GM13976 (cell line): Measurements from ENCODE around the gene CARHSP1.

ENCODE experiments used
- DNase-seq: peaks from one replicate; pipeline ENCODE4 v3.0.0; 2012; ENCODE audit warnings: low spot score
- CTCF ChIP-seq: IDR thresholded peaks from 2 replicates; pipeline ENCODE4 v1.5.1; 2012; ENCODE audit warnings: borderline replicate concordance, mild to moderate bottlenecking; ENCODE audit not compliant: insufficient read depth; ENCODE audit errors: extremely low read depth, missing control alignments, control extremely low read depth
- in situ Hi-C: fragments of 300-500 bp; cut with MboI; formaldehyde crosslinking; loops from one replicate; pipeline ENCODE4 v1.12.0; 2022; ENCODE audit warnings: low sequenced_read_pairs, mixed read lengths, inconsistent platforms; ENCODE audit not compliant: unreplicated experiment

The CARHSP1 gene

GRCh38 chr16:8887952-8888560 is 19.2 kb upstream of the CARHSP1 start:
- in situ Hi-C loops, result no loop called here

GRCh38 chr16:8887431-8887765 is 18.6 kb upstream of the CARHSP1 start:
- no peak for DNase-seq
- TF ChIP-seq CTCF, result no peak
- in situ Hi-C loops, result no loop called here

More at GRCh38 chr16:8887952-8888560, 19.2 kb upstream of the CARHSP1 start:
- DNase-seq, result no peak
- TF ChIP-seq CTCF, result no peak

GRCh38 chr16:8886593-8887430 is 18.0 kb upstream of the CARHSP1 start:
- in situ Hi-C loops, result no loop called here
- TF ChIP-seq CTCF, result no peak
- no peak for DNase-seq

- DNase-seq, result no peak
- no peak for TF ChIP-seq CTCF
- in situ Hi-C loops, result no loop called here
Measured at GRCh38 chr16:8885674-8886592, 17.1 kb upstream of the CARHSP1 start.

GRCh38 chr16:8882725-8883377 is 14.0 kb upstream of the CARHSP1 start:
- DNase-seq, result no peak
- TF ChIP-seq CTCF, result no peak
- in situ Hi-C loops, result no loop called here
